ENCODE data around the gene CACTIN.
A peak's percentile ranks its signal among the peaks of the same experiment; 100 is the strongest.
"Not testable (repeated sequence)": the region's sequence is repeated elsewhere in the genome, so short reads cannot be mapped to it uniquely, and the experiment has no call there.

Gene CACTIN

GRCh38 chr19:3663838-3664237 is 37.2 kb upstream of the CACTIN start:
- no peak for DNase-seq (ENCODE audit: low spot score)

DNA sequence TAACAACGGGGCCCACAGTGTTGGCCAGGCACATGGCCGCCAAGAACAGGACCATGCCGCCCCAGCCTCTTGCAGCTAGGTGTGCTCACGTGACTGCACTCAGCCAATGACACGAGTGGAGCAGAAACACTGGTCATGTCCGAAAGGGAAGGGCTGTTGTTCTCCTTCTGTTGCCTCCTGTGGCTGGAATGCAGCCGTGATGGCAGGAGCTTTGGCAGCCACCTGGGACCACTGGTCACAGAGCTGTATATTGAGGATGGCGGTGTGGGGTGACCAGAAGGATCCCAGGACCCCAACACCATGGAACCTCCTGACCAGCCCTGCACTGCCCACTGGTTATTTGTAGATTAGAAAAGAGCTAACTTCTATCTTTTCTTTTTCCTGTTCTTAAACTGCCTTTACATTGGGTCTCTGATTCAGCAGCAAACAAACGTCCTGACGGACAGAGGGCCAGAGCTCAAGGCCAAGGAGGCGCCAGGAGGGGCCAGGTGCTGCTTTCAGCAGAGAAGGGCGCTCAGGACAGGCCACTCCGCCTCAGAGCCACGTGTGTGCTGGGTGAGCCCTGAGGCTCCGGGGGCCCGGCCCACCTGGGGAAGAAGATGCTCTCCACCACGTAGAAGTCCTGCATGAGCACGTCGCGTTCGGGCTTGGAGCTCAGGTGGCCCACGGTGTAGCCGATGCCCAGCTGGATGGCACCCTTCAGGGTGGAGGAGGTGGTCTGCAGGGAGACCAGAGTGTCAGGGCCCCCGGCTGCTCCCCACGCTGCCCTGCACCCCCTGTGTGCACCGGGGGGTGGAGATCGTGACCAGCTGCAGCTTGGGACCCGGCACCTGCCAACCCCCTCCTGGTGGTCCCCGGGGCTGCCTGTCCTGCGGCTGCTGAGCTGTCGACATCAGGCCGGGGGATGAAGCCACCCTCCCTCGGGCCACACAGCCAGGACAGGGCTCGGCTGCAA is 35.0 kb upstream of the CACTIN start:
- DNase-seq (ENCODE audit: low spot score) = no peak

GRCh38 chr19:3660493-3661219 is 34.1 kb upstream of the CACTIN start:
- DNase-seq (ENCODE audit: low spot score) = no peak

DNA sequence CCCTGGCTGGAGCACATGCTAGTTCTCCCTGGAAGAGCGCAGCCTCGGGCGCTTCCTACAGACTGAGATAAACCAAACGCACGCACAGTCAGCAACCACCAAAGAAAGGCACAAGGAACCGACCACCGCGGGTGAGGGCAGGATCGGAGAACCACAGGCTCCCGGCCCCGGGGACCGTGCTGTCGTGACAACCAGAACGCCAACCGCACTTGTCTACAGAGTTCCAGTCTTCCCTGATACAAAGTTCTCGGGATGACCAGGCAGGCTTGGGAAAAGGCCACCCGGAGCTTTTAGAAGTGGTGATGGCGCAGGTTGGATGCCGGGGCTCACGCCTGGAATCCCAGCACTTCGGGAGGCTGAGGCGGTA is 33.1 kb upstream of the CACTIN start:
- DNase-seq (ENCODE audit: low spot score) = no peak

DNA sequence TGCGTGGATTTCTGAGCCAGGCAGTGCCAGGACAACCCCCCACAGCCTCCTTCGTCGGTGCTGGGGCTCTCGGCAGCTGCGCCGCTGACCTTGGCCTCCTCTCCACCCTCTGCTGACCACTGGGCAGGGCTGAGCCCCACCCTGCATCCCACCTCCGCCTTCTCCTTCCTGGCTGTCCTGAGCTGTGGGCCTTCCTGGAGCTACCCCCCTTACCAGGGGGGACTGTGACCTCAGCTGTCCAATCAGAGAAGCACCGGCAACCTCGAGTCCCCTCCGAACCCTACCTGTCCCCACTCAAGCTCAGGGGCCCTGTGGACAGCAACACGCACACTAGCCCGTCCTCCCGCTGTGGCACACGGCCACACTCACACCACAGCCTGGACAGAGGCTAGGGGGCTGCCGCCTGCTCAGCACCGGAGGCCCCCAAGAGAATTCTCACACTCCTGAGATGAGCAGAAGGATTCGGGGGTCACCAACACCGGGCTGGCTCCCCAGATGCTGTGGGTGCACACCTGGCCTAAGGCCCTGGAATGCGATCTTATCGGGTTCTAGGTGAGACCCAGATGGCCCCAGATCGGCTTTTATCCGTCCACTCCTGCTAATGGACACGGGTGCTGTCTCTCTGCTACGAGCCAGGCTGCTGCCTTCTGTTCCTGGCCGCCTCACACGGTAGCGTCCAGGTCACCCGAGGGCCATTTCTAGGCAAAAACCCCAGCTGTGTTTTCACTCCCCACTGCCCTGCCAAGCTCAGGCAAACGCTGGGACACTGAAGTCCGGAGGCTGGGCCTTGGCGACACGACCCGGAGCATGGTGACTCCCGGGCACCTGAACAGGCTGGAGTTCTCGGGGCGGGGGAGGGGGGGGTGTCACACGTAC is 32.5 kb upstream of the CACTIN start:
- no peak for DNase-seq (ENCODE audit: low spot score)

GRCh38 chr19:3658004-3658869 is 31.6 kb upstream of the CACTIN start:
- no peak for DNase-seq (ENCODE audit: low spot score)

- DNase-seq (ENCODE audit: low spot score) = no peak
Measured at GRCh38 chr19:3657395-3657769, 30.8 kb upstream of the CACTIN start.

DNA sequence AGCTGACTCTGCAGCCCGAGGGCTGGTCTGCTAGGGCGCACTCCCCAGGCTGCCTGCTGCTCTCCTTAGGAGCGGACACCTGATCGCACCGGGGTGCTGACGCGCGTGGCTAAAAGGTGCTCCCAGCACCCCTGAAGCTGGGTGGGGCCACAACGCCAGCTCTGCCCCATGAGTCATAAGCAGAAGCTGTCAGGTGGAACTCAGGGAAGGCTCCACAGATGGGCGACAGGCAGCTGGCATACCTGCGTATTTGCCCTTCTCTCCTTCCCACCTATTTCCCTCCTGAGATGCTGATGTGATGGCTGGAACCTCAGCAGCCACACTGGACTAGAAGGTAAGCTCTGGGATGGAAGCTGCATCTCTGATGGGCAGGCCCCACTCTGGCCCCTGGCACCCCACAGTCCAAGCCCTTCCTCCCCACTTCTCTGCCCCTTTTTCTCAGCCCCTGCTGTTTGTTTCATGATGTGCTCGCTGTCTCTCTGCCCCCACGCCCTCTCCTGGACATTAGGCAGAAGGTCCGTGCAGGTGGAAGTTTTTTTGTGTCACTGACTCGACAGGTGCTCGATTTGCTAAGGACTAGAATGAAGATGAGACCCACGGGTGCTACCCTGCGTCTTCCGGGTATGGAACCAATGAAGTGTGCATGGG is 30.3 kb upstream of the CACTIN start:
- no peak for DNase-seq (ENCODE audit: low spot score)

GRCh38 chr19:3656073-3656746 is 29.6 kb upstream of the CACTIN start:
- peak; percentile 74 for DNase-seq (ENCODE audit: low spot score)

GRCh38 chr19:3655402-3656072 is 28.9 kb upstream of the CACTIN start:
- peak; percentile 99 for DNase-seq (ENCODE audit: low spot score)

- no peak for DNase-seq (ENCODE audit: low spot score)
Measured at GRCh38 chr19:3653865-3654513, 27.4 kb upstream of the CACTIN start.

DNA sequence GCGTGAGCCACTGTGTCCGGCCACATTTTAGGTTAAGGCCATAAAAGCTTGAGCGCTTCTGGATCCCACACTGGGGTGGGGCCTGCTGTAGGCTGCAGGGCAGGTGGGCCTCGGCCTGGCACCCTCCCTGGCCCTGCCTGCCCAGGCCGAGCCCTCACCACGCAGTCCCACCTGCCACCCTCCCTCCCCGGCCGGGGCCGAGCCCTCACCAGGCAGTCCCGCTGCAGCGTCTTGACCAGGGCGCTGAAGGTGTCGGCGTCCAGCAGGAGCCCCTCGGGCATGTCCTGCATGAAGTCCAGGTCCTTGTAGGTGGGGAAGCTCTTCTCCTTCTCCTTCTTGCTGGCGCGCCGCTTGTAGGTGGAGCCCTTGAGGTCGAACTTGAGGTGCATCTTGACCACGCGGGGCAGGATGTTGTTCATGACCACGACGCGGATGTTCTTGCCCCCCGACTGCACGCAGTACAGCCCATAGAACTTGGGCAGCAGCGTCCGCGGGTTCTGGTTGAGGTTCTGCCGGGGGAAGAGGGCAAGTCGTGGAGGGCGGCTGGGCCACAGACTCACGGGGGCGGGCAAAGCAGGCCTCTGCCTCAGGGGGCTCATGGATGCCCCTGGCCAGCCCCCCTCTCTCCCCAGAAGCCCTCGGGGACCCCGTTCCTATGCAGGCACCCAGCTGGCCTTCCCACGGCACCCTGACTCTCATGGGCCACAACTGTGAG is 26.6 kb upstream of the CACTIN start:
- DNase-seq (ENCODE audit: low spot score) = no peak

GRCh38 chr19:3652422-3652821 is 25.8 kb upstream of the CACTIN start:
- no peak for DNase-seq (ENCODE audit: low spot score)

- no peak for DNase-seq (ENCODE audit: low spot score)
Measured at GRCh38 chr19:3651684-3652083, 25.1 kb upstream of the CACTIN start.

GRCh38 chr19:3649888-3650287 is 23.3 kb upstream of the CACTIN start:
- DNase-seq (ENCODE audit: low spot score) = no peak

DNA sequence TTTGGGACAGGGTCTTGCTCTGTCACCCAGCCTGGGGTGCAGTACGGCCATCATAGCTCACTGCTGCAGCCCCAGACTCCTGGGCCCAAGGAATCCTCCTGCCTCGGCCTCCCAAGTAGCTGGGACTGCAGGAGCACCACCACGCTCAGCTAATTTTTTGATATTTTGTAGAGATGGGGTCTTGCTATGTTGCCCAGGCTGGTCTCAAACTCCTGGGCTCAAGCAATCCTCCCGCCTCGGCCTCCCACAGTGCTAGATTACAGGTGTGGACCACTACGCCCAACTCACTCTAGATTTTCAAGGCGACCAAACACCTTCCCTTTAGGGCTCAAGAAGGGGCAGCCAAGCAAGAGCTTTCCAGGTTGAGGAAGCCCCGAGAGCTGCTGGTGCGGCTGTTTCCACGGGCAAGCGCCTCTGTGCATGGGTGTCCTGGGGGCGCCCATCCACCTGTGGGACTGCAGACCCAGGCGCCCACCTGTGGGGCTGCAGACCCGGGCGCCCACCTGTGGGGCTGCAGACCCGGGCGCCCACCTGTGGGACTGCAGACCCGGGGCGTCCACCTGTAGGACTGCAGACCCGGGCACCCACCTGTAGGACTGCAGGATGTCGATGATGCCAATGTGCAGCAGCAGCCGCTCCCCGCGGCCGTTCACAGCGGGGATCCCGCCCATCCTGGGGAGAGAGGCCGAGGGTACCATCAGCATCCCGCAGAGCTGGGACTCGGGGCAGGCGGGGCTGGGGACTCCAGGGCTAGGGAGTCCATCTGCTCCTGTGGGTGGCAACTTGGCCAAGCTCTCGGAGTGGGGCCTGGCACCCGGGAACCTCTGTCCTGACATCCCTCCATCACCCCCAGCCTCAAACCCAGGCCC is 21.7 kb upstream of the CACTIN start:
- no peak for DNase-seq (ENCODE audit: low spot score)

DNA sequence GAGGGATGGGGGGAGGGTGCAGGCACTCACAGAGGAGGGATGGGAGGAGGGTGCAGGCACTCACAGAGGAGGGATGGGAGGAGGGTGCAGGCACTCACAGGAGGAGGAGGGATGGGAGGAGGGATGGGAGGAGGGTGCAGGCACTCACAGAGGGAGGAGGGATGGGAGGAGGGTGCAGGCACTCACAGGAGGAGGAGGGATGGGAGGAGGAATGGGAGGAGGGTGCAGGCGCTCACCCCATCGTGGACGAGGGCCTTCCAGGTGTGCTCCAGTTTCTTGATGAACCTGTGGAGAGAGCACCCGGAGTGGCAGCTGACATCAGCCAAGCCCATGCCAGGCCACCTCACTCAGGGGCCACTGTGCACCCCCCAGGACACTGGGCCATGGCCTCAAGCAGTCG is 20.5 kb upstream of the CACTIN start:
- not testable (repeated sequence) for DNase-seq (ENCODE audit: low spot score)

Measured in AG08395 (cell line).